Neural progenitor cell (in vitro differentiated cells): ENCODE data around the gene FHIP1A. TPM values are rescaled to one million over a fixed set of nuclear protein-coding genes. Genes with fewer than 3 reads are reported as not detected.
"Not testable (repeated sequence)": the region's sequence is repeated elsewhere in the genome, so short reads cannot be mapped to it uniquely, and the experiment has no call there.

ENCODE experiments used
- DNase-seq: peaks from one replicate; pipeline ENCODE4 v3.0.0-alpha.2; 2016; ENCODE audit warnings: low spot score
- H2AFZ ChIP-seq: fragments of 200-600 bp; sonication (generic); replicated peaks from 2 replicates; pipeline ENCODE4 v1.6.1; 2016; ENCODE audit warnings: antibody characterized with exemption
- H3F3A ChIP-seq: fragments of 200-600 bp; sonication (generic); 2 replicates; pipeline ENCODE4 v1.6.1; 2016; ENCODE audit warnings: antibody characterized with exemption, low read depth
- H3K27ac ChIP-seq: fragments of 200-600 bp; sonication (generic); 2 replicates; pipeline ENCODE4 v1.5.1; 2016; ENCODE audit warnings: mild to moderate bottlenecking
- H3K27me3 ChIP-seq: fragments of 200-600 bp; sonication (generic); 2 replicates; pipeline ENCODE4 v1.6.1; 2016; ENCODE audit warnings: mild to moderate bottlenecking, moderate library complexity
- H3K36me3 ChIP-seq: fragments of 200-600 bp; sonication (generic); 2 replicates; pipeline ENCODE4 v1.5.1; 2016
- H3K4me1 ChIP-seq: fragments of 200-600 bp; sonication (generic); 2 replicates; pipeline ENCODE4 v1.6.1; 2016; ENCODE audit warnings: mixed run types
- H3K4me2 ChIP-seq: fragments of 200-600 bp; sonication (generic); 2 replicates; pipeline ENCODE4 v1.6.1; 2016
- H3K4me3 ChIP-seq: fragments of 200-600 bp; sonication (generic); 2 replicates; pipeline ENCODE4 v1.5.1; 2016
- H3K79me2 ChIP-seq: fragments of 200-600 bp; sonication (generic); 2 replicates; pipeline ENCODE4 v1.6.1; 2016; ENCODE audit warnings: low read depth
- H3K9ac ChIP-seq: fragments of 200-600 bp; sonication (generic); 2 replicates; pipeline ENCODE4 v1.6.1; 2016
- H3K9me3 ChIP-seq: fragments of 200-600 bp; sonication (generic); 2 replicates; pipeline ENCODE4 v1.5.1; 2016; ENCODE audit warnings: low read depth
- H4K20me1 ChIP-seq: fragments of 200-600 bp; sonication (generic); 2 replicates; pipeline ENCODE4 v1.6.1; 2016; ENCODE audit warnings: low read depth
- H3K27ac Mint-ChIP-seq: 3 replicates; pipeline ENCODE4 v1.8.0; 2021; ENCODE audit warnings: mixed read lengths
- H3K27me3 Mint-ChIP-seq: 2 replicates; pipeline ENCODE4 v1.8.0; 2022; ENCODE audit warnings: low read depth, mild to moderate bottlenecking, inconsistent platforms, moderate library complexity, mixed read lengths; ENCODE audit not compliant: insufficient read depth
- H3K36me3 Mint-ChIP-seq: 3 replicates; pipeline ENCODE4 v1.8.0; 2021; ENCODE audit warnings: mixed read lengths
- H3K4me1 Mint-ChIP-seq: 3 replicates; pipeline ENCODE4 v1.8.0; 2021; ENCODE audit warnings: mixed read lengths
- H3K4me3 Mint-ChIP-seq: 3 replicates; pipeline ENCODE4 v1.8.0; 2021; ENCODE audit warnings: mild to moderate bottlenecking, moderate library complexity, mixed read lengths
- H3K9me3 Mint-ChIP-seq: 3 replicates; pipeline ENCODE4 v1.8.0; 2020; ENCODE audit warnings: mixed read lengths
- CTCF ChIP-seq: fragments of 200-600 bp; sonication (generic); IDR thresholded peaks from 2 replicates; pipeline ENCODE4 v1.5.1; 2017; ENCODE audit warnings: antibody characterized with exemption, mild to moderate bottlenecking
- EZH2 ChIP-seq: fragments of 200-600 bp; sonication (generic); IDR thresholded peaks from 2 replicates; pipeline ENCODE4 v1.6.1; 2017; ENCODE audit warnings: antibody characterized with exemption, mild to moderate bottlenecking, moderate library complexity
- EZH2phosphoT487 ChIP-seq: fragments of 200-600 bp; sonication (generic); IDR thresholded peaks from 2 replicates; pipeline ENCODE4 v1.6.1; 2017; ENCODE audit warnings: antibody characterized with exemption
- total RNA-seq: library from RNA; depleted of rRNA; stranded (reverse); fragments of >200 nt; gene quantifications from 2 replicates; pipeline ENCODE4 v1.2.3, GENCODE V29; 2015; ENCODE audit warnings: low replicate concordance

FHIP1A gene
- total RNA-seq, 1 donor from 2014 or later = 25.7 TPM

GRCh38 chr4:151401739-151402138 is 7.2 kb upstream of the FHIP1A start:
- no peak overlapping the region for H3K4me3 Mint-ChIP-seq

GRCh38 chr4:151402145-151402865 is 6.7 kb upstream of the FHIP1A start:
- Histone ChIP-seq H3K9me3 (no peaks in the 10 kb centered on the region), H3K4me1 (no peaks in the 10 kb centered on the region), H2AFZ (no peak overlapping the region), H3K4me3 (no peak overlapping the region), H3K27me3 (peaks cover 8% of the 10 kb centered on the region), H4K20me1 (no peaks in the 10 kb centered on the region), H3K27ac (no peak overlapping the region), H3K4me2 (no peak overlapping the region), H3F3A (no peaks in the 10 kb centered on the region), H3K36me3 (no peaks in the 10 kb centered on the region), H3K79me2 (no peaks in the 10 kb centered on the region), H3K9ac (no peak overlapping the region)
- Mint-ChIP-seq H3K4me1 (no peaks in the 10 kb centered on the region), H3K27ac (no peak overlapping the region), H3K4me3 (no peak overlapping the region), H3K27me3 (peaks cover 5% of the 10 kb centered on the region), H3K36me3 (peaks cover 2% of the 10 kb centered on the region), H3K9me3 (peaks cover 4% of the 10 kb centered on the region)
- TF ChIP-seq EZH2 = no peak
- TF ChIP-seq EZH2phosphoT487 = no peak
- no peak for TF ChIP-seq CTCF
- DNase-seq = no peak

More at GRCh38 chr4:151401739-151402138, 7.2 kb upstream of the FHIP1A start:
- Histone ChIP-seq H3K36me3 (no peaks in the 10 kb centered on the region), H3K79me2 (no peaks in the 10 kb centered on the region), H3K4me3 (no peak overlapping the region), H3K4me1 (no peaks in the 10 kb centered on the region), H4K20me1 (no peaks in the 10 kb centered on the region), H3F3A (no peaks in the 10 kb centered on the region), H3K9me3 (no peaks in the 10 kb centered on the region), H3K27ac (no peak overlapping the region), H3K27me3 (peaks cover 2% of the 10 kb centered on the region), H3K9ac (no peak overlapping the region), H2AFZ (no peak overlapping the region), H3K4me2 (no peak overlapping the region)
- Mint-ChIP-seq H3K27me3 (peaks cover 2% of the 10 kb centered on the region), H3K27ac (no peak overlapping the region), H3K4me1 (no peaks in the 10 kb centered on the region), H3K36me3 (peaks cover 2% of the 10 kb centered on the region), H3K9me3 (peaks cover 4% of the 10 kb centered on the region)
- TF ChIP-seq EZH2 (no peak), CTCF (no peak), EZH2phosphoT487 (no peak)
- no peak for DNase-seq

GRCh38 chr4:151403656-151404055 is 5.3 kb upstream of the FHIP1A start:
- Histone ChIP-seq H3K79me2 (no peaks in the 10 kb centered on the region), H3K9ac (no peak overlapping the region), H3K27me3 (peaks cover 21% of the 10 kb centered on the region), H3K4me3 (no peak overlapping the region), H3K4me2 (no peak overlapping the region), H3K4me1 (no peaks in the 10 kb centered on the region), H3K36me3 (no peaks in the 10 kb centered on the region), H3K9me3 (no peaks in the 10 kb centered on the region), H2AFZ (no peak overlapping the region), H3F3A (peaks cover 13% of the 10 kb centered on the region), H4K20me1 (no peaks in the 10 kb centered on the region), H3K27ac (no peak overlapping the region)
- peaks cover 2% of the 10 kb centered on the region for H3K36me3 Mint-ChIP-seq
- TF ChIP-seq CTCF (no peak), EZH2 (no peak), EZH2phosphoT487 (no peak)
- H3K27ac Mint-ChIP-seq = no peak overlapping the region
- DNase-seq = no peak
- H3K9me3 Mint-ChIP-seq = peaks cover 4% of the 10 kb centered on the region
- peaks cover 4% of the 10 kb centered on the region for H3K4me1 Mint-ChIP-seq
- H3K4me3 Mint-ChIP-seq = no peak overlapping the region
- H3K27me3 Mint-ChIP-seq = peaks cover 11% of the 10 kb centered on the region

GRCh38 chr4:151404802-151405201 is 4.2 kb upstream of the FHIP1A start:
- H3F3A ChIP-seq = peaks cover 22% of the 10 kb centered on the region

More at GRCh38 chr4:151404802-151405201, 4.2 kb upstream of the FHIP1A start:
- H3K4me1 ChIP-seq, H2AFZ ChIP-seq, DNase-seq, H3K9ac ChIP-seq, H3K27ac Mint-ChIP-seq, H3K79me2 ChIP-seq, H3K4me3 ChIP-seq, H3K4me3 Mint-ChIP-seq, H3K27ac ChIP-seq, H3K36me3 ChIP-seq, H3K4me1 Mint-ChIP-seq, H3K36me3 Mint-ChIP-seq, H4K20me1 ChIP-seq, H3K9me3 Mint-ChIP-seq, H3K9me3 ChIP-seq, H3K4me2 ChIP-seq: not testable (repeated sequence)
- H3K27me3 ChIP-seq = peaks cover 22% of the 10 kb centered on the region
- H3K27me3 Mint-ChIP-seq = peaks cover 17% of the 10 kb centered on the region
